Measurements from ENCODE around the gene AURKAIP1. TPM values are rescaled to one million over a fixed set of nuclear protein-coding genes. Genes with fewer than 3 reads are reported as not detected.
"Not testable (repeated sequence)": the region's sequence is repeated elsewhere in the genome, so short reads cannot be mapped to it uniquely, and the experiment has no call there.

AURKAIP1 gene
- polyA plus RNA-seq, 3 donors from 2014 or later, result 168 to 216 (median 190) TPM

DNA sequence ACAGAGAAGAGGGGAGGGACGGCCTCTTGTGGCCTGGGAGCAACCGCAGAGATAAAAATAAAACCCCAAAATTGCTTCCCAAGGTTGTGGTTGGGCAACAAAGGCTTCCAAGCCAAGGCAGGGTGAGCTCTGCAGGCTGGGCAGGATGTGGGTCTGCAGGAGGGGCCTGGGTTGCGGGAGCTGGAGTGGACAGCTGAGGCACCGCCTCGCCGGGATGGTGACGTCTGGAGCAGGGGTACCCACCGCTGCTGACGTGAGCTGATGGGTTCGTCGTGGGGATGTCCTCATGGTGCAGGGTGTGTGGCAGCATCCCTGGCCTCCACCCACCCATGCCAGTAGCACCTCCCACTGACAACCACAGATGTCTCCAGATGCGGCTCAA, 3.7 kb downstream of the AURKAIP1 start:
- H3K27me3 Mint-ChIP-seq (ENCODE audit: low read depth in 3 of 3), result peaks cover 4 to 11% (median 6%) of the 10 kb centered on the region in 3 donors
- DNase-seq, result peak; percentile 83
- H3K4me3 Mint-ChIP-seq, result peak overlapping the region; percentile 14 to 52 (median 21)
- H3K36me3 Mint-ChIP-seq, result no peaks in the 10 kb centered on the region
- peaks cover 12 to 32% of the 10 kb centered on the region in 2 donors for H3K4me1 Mint-ChIP-seq
- no peaks in the 10 kb centered on the region for H3K9me3 Mint-ChIP-seq
- peak overlapping the region in 5 of 6 donors; percentile 45 to 71 (median 62) for H3K27ac Mint-ChIP-seq

DNA sequence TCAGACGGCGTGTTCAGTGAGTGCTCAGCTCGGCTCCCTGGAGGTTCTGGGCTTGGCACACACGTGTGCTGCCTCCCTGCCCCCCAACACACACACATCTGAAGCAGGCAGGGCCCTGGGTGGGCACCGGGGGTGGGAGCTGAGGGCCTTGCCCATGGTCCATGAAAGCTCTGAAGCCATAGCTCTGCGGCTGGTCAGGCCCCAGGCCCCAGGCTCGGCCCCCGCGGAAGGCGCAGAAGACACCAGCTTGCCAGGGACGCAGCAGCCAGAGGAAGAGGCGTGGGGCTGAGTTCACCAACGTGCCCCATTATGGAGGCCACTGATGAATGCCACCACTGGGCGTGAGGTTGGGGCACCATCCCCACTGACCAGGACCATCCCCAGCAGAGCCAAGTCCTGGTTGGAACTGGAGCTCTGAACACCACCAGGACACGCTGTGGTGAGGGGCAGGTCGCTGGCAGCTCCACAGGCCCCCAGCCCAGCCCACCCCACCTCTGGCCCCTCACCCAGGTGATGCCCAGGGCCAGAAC, 4.2 kb downstream of the AURKAIP1 start:
- Mint-ChIP-seq H3K27me3 (ENCODE audit: low read depth in 3 of 3) (peaks cover 4 to 11% (median 6%) of the 10 kb centered on the region in 3 donors), H3K9me3 (no peaks in the 10 kb centered on the region), H3K27ac (peak overlapping the region in 2 of 6 donors; percentile 61 to 62), H3K4me1 (peaks cover 12 to 32% of the 10 kb centered on the region in 2 donors), H3K4me3 (no peak overlapping the region), H3K36me3 (no peaks in the 10 kb centered on the region)
- DNase-seq, result no peak

DNA sequence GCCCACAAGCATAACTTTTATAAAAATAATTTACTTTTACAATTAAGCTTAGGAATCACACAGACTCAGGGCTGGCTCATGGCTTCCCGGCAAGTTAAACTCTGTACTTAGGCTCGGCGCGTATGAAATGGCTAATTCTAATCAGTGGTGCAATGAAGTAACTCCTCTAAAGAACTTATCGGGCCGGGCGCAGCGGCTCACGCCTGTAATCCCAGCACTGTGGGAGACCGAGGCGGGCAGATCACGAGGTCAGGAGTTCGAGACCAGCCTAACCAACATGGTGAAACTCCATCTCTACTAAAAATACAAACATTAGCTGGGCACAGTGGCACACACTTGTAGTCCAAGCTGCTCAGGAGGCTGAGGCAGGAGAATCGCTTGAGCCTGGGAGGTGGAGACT, 4.9 kb downstream of the AURKAIP1 start:
- peaks cover 6 to 26% of the 10 kb centered on the region in 2 donors for H3K4me1 Mint-ChIP-seq
- peak overlapping the region in 1 of 5 donors; percentile 30 for H3K4me3 Mint-ChIP-seq
- peak overlapping the region in 1 of 6 donors; percentile 61 for H3K27ac Mint-ChIP-seq
- not testable (repeated sequence) for DNase-seq; H3K27me3 Mint-ChIP-seq (ENCODE audit: low read depth in 3 of 3); H3K36me3 Mint-ChIP-seq; H3K9me3 Mint-ChIP-seq

DNA sequence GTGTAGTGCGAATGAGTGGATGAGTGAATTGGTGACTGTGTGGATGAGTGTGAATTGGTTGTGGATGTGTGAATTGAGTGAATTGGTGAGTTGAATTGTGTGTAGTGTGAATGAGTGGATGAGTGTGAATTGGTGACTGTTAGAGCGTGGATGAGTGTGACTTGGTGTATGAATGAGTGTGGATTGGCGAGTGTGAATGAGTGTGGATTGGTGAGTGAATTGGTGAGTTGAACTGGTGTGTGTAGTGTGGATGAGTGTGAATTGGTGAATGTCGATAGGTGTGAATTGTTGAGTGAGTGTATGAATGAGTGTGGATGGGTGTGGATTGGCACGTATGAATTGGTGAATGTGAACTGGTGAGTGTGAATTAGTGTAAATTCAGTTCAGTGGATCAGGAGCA, 7.7 kb downstream of the AURKAIP1 start:
- no peaks in the 10 kb centered on the region for H3K36me3 Mint-ChIP-seq
- H3K9me3 Mint-ChIP-seq, result no peaks in the 10 kb centered on the region
- H3K4me1 Mint-ChIP-seq, result peaks cover 0 to 12% of the 10 kb centered on the region in 2 donors
- no peak overlapping the region for H3K27ac Mint-ChIP-seq
- no peak for DNase-seq
- no peak overlapping the region for H3K4me3 Mint-ChIP-seq
- H3K27me3 Mint-ChIP-seq (ENCODE audit: low read depth in 3 of 3), result peaks cover 3 to 5% (median 4%) of the 10 kb centered on the region in 3 donors

DNA sequence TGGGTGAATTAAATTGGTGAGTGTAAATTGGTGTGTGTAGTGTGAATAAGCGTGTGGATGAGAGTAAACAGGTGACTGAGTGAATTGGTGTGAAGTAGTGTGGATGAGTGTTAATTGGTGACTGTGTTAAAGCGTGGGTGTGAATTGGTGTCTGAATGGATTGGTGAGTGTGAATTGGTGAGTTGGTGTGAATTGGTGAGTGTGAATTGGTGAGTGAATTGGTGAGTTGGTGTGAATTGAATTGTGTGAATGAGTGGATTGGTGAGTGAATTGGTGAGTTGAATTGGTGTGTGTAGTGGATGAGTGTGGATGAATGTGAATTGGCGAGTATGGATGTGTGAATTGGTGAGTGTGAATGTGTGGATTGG, 8.3 kb downstream of the AURKAIP1 start:
- H3K4me3 Mint-ChIP-seq, result no peak overlapping the region
- no peaks in the 10 kb centered on the region for H3K9me3 Mint-ChIP-seq
- H3K36me3 Mint-ChIP-seq, result no peaks in the 10 kb centered on the region
- no peak overlapping the region for H3K27ac Mint-ChIP-seq
- peaks cover 3 to 5% (median 4%) of the 10 kb centered on the region in 3 donors for H3K27me3 Mint-ChIP-seq (ENCODE audit: low read depth in 3 of 3)
- no peak for DNase-seq
- H3K4me1 Mint-ChIP-seq, result peaks cover 0 to 7% of the 10 kb centered on the region in 2 donors

DNA sequence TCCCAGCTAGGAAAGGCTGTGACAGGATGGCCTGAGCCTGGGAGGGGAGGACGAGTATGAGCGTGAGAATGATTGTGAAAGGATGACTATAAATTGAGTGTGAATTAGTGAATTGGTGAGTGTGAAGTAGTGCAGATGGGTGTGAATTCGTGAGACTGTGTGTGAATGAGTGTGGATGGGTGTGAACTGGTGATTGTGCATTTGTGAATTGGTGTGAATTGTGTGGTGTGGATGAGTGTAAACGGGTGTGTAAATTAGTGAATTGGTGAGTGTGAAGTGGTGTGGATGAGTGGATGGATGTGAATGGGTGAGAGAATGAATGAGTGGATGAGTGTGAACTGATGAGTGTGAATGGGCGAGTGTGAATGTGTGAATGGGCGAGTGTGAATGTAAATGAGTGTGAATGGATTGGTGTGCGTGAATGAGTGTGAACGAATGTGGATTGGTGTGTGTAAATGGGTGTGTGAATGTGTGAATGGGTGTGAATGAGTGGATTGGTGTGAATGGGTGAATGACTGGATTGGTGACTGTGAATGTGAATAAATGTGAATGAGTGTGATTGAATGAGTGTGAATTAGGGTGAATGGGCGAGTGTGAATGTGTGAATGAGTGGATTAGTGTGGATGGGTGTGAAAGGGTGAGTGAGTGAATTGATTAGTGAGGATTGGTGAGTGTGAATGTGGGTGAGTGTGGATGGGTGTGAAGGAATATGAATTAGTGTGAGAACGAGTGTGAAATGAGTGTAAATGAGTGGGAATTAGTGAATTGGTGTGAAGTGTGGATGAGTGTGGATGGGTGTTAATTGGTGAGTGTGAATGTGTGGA, 8.9 kb downstream of the AURKAIP1 start:
- no peak for DNase-seq
- H3K27ac Mint-ChIP-seq, result no peak overlapping the region
- peaks cover 0 to under 1% (median 0%) of the 10 kb centered on the region in 3 donors for H3K27me3 Mint-ChIP-seq (ENCODE audit: low read depth in 3 of 3)
- H3K4me3 Mint-ChIP-seq, result no peak overlapping the region
- peaks cover 0 to 3% of the 10 kb centered on the region in 2 donors for H3K4me1 Mint-ChIP-seq
- no peaks in the 10 kb centered on the region for H3K9me3 Mint-ChIP-seq
- H3K36me3 Mint-ChIP-seq, result no peaks in the 10 kb centered on the region

DNA sequence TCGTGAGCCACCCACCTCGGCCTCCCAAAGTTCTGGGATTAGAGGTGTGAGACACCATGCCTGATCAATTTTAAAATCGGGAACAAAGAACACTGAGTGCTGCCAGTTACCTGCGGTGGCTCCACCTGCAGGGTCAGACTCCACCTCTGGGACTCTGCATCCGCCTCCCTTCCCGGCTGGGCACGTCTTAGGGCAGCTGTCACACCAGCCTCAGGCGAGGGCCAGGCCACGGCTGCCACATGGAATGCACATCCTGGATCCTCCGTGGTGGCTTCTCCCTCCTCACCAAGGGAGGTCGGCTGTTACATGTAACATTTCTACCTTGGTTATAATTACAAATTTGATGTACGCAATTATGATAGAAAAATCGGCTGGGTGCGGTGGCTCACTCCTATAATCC, 10.7 kb downstream of the AURKAIP1 start:
- no peak overlapping the region for H3K27ac Mint-ChIP-seq
- H3K9me3 Mint-ChIP-seq, result no peaks in the 10 kb centered on the region
- H3K36me3 Mint-ChIP-seq, result no peaks in the 10 kb centered on the region
- no peak overlapping the region for H3K4me3 Mint-ChIP-seq
- H3K27me3 Mint-ChIP-seq (ENCODE audit: low read depth in 3 of 3), result peaks cover 0 to 1% (median 0%) of the 10 kb centered on the region in 3 donors
- no peaks in the 10 kb centered on the region for H3K4me1 Mint-ChIP-seq
- DNase-seq, result no peak

DNA sequence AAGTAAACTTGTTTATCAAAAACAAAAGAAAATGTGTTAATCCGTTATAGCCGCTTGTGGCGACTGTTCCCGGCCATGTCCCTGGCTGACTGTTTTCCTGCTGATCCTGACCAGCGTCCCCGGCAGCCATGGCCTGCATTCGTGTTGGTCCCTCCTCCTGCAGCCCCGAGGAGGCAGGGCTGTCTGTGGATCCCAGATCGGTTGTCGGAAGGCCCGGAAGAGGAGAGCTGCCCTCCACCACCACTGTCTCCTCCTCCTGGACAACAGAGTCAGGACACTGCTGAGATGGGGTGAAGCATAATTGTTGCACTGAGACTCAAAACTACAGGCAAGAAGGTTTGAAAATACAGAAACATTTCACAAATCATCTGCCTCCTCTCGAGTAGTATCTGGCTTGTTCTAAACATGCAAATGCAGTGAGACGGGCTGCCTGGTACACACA, 13.0 kb downstream of the AURKAIP1 start:
- no peak overlapping the region for H3K4me3 Mint-ChIP-seq
- H3K4me1 Mint-ChIP-seq, result no peaks in the 10 kb centered on the region
- DNase-seq, result no peak
- H3K27me3 Mint-ChIP-seq (ENCODE audit: low read depth in 3 of 3), result peaks cover 2 to 5% (median 5%) of the 10 kb centered on the region in 3 donors
- no peaks in the 10 kb centered on the region for H3K9me3 Mint-ChIP-seq
- H3K27ac Mint-ChIP-seq, result no peak overlapping the region
- H3K36me3 Mint-ChIP-seq, result no peaks in the 10 kb centered on the region

DNA sequence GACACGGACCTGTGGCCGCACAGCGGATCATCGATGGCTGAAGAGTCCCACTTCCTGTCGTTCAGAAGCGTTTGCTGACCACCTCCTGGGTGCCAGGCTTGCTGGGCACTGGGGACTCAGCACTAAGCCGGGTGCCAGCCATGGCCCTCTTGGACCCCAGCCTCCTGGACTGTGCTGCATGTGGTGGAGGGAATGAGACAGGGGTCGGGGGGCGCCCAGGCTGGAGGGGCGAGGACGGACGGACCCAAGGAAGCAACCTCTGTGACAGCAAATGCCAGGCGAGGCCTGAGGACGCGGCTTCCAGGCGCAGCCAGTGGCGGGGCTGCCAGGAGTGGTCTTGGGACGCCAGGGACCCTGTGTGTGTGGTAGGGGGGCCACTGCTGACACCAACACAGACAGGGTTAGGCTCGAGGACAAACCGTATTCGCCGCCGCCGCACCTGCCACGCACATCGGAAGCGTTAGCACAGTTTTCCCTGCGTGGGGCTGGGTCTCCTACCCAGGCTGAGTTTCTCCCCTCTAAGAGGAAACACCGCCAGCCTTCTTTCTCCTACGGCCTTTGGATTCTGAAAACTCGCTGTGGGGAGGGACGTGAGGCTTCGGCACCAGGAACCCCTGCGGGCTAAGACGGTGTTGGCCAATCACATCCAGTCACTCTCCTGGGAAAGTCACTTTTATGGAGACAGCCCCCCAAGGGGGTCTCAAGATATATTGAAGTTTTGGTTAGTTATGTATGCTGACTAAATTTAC, 13.6 kb downstream of the AURKAIP1 start:
- H3K4me3 Mint-ChIP-seq, result no peak overlapping the region
- no peak for DNase-seq
- no peaks in the 10 kb centered on the region for H3K36me3 Mint-ChIP-seq
- H3K4me1 Mint-ChIP-seq, result no peaks in the 10 kb centered on the region
- H3K27ac Mint-ChIP-seq, result no peak overlapping the region
- H3K9me3 Mint-ChIP-seq, result no peaks in the 10 kb centered on the region
- peaks cover 2 to 5% (median 5%) of the 10 kb centered on the region in 3 donors for H3K27me3 Mint-ChIP-seq (ENCODE audit: low read depth in 3 of 3)

DNA sequence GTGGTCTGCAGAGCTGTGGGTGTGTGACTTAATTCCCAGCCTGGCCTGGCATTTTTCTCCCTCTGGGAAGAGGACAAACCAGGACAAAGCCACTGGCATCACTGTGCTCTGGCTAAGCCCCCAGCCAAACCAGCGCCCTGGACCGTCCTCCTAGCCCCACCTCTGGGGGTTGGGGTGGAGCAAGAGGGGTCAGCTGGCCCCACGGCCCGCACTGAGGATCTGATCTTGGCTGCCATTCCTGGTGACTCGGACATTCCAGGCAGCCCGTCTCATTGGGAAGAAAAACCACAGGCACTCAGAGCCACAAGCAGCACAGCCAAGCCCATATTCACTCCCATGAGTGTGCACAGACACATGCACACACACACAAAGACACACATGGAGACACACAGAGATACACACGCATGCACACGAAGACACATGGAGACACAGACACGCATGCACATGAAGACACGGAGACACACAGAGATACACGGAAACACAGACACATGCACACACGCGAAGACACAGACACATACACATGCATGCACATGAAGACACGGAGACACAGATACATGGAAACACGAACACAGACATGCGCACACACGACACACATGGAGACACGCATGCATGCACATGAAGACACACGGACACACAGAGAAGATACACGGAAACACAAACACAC, 14.4 kb downstream of the AURKAIP1 start:
- Mint-ChIP-seq H3K9me3 (no peaks in the 10 kb centered on the region), H3K27ac (no peak overlapping the region), H3K27me3 (ENCODE audit: low read depth in 3 of 3) (peaks cover 2 to 5% (median 5%) of the 10 kb centered on the region in 3 donors), H3K4me3 (no peak overlapping the region), H3K4me1 (no peaks in the 10 kb centered on the region), H3K36me3 (no peaks in the 10 kb centered on the region)
- no peak for DNase-seq

DNA sequence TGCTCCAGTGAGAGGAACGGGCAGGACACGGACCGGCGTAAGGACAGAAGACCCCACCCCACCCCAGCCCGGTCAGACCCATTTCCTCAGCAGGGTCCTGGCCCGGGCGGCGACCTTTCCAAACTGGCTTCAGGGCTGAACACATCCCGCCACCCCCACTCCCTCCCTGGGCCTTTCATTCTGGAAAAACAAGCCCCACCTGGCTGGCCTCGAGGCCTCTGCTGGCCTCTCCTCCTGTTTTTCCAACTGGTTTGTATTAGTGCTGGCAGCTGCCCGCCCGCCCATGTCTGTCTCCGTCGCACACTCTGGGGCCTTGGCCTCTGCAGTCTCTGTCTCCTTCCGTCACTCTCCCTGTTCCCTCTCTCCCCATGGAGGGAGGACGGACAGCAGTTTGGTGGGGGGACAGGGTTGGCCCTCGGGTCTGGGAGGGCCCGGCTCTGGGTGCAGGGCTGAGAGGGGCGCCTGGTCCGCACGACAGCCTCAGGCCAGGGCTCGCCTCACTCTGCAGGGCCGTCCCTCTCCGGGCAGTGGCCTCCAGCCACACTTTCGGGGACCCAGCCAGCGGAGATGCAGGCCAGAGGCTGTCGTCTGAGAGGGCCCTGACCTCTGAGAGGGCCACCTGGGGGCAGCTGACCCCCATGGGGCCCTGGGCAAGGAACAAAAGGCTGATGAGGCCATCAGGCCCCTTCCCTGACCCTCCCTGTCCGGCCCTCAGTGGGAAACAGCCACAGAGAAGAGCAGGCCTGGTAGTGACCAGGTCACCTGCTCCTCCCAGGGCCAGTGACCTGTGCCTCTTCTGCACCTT, 15.1 kb downstream of the AURKAIP1 start:
- peaks cover 2 to 5% (median 5%) of the 10 kb centered on the region in 3 donors for H3K27me3 Mint-ChIP-seq (ENCODE audit: low read depth in 3 of 3)
- H3K27ac Mint-ChIP-seq, result no peak overlapping the region
- H3K4me1 Mint-ChIP-seq, result no peaks in the 10 kb centered on the region
- no peak for DNase-seq
- H3K9me3 Mint-ChIP-seq, result no peaks in the 10 kb centered on the region
- no peak overlapping the region for H3K4me3 Mint-ChIP-seq
- no peaks in the 10 kb centered on the region for H3K36me3 Mint-ChIP-seq

DNA sequence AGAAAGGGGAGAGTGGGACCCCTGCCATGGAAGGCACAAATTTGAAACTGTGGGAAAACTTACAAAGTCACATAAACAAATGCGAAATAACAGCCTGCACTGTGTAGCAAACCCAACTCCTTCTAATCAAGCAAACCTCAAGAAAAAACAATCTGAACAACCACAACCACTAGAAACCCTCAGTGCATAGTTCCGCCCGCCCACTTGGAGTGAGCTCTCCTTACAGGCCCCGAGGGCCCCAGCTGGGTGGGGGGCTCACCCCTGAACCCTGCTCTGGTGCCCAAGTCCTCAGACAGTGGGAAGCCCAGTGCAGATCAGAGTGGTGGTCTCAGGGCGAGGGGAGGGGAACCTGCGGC, 15.7 kb downstream of the AURKAIP1 start:
- no peak overlapping the region for H3K4me3 Mint-ChIP-seq
- H3K4me1 Mint-ChIP-seq, result no peaks in the 10 kb centered on the region
- no peaks in the 10 kb centered on the region for H3K36me3 Mint-ChIP-seq

More for the DNA sequence above, 15.7 kb downstream of the AURKAIP1 start:
- Mint-ChIP-seq H3K27me3 (ENCODE audit: low read depth in 3 of 3) (peaks cover 2 to 5% (median 5%) of the 10 kb centered on the region in 3 donors), H3K27ac (peak overlapping the region in 1 of 6 donors; percentile 24), H3K9me3 (no peaks in the 10 kb centered on the region)
- DNase-seq, result no peak

All from immature natural killer cell (primary cell).